ENCODE results near the gene PACSIN3.
A peak's percentile ranks its signal among the peaks of the same experiment; 100 is the strongest.

- no peak for TF ChIP-seq CTCF (IDR thresholded peaks at IDR 0.05)
- peak in 2 of 4 donors; percentile 17 to 24 for TF ChIP-seq EP300 (IDR thresholded peaks at IDR 0.05)
- TF ChIP-seq POLR2A (IDR thresholded peaks at IDR 0.05) = peak; percentile 16 to 32
Measured at GRCh38 chr11:47176328-47177228, 9.7 kb downstream of the PACSIN3 start, which contains the start of gene ARFGAP2.

All from sigmoid colon (tissue), 4 donors.